ES-I3 (cell line): ENCODE results near the gene CBR3.
"Not testable (repeated sequence)": the region's sequence is repeated elsewhere in the genome, so short reads cannot be mapped to it uniquely, and the experiment has no call there.

ENCODE experiments used
- H3K36me3 ChIP-seq: 2 replicates; pipeline ENCODE4 v1.6.1; 2013; ENCODE audit warnings: mild to moderate bottlenecking, low read length, control low read depth, moderate library complexity; ENCODE audit not compliant: insufficient read depth
- H3K4me1 ChIP-seq: 2 replicates; pipeline ENCODE4 v1.6.1; 2013; ENCODE audit warnings: mild to moderate bottlenecking, control low read depth, low read length; ENCODE audit not compliant: insufficient read depth
- H3K9ac ChIP-seq: 2 replicates; pipeline ENCODE4 v1.6.1; 2013; ENCODE audit warnings: low read depth, mild to moderate bottlenecking, low read length, moderate library complexity
- H3K9me3 ChIP-seq: 2 replicates; pipeline ENCODE4 v1.6.1; 2013; ENCODE audit warnings: mild to moderate bottlenecking, low read length, moderate library complexity; ENCODE audit not compliant: control insufficient read depth, insufficient read depth

CBR3 gene

DNA sequence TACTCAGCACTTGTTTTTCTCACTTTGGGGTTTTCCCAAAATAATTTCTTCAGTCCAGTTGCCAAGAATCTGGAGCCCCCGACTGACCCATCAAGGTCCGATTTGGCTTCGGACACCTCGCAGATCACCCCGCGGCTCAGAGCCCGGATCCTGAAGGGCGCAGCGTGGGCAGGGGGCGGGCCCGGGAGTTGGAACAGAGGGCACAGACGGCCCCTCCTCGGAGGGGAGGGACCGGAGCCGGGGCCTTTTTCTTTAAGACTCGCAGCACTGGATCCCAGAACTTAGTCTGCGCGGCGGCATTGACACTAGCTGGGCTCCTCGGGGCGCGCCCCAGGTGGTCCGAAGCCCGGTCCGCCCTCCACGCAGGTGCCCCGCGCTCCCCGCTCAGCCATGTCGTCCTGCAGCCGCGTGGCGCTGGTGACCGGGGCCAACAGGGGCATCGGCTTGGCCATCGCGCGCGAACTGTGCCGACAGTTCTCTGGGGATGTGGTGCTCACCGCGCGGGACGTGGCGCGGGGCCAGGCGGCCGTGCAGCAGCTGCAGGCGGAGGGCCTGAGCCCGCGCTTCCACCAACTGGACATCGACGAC, at the start of gene CBR3:
TSS of gene CBR3 (plus strand) at position 277 of the 588 bp plus-strand sequence. CDS start at position 391, 114 bp downstream.
- Histone ChIP-seq H3K9ac (peak within 1 kb of the TSS; percentile 65), H3K4me1 (0 out of 2 replicates have a peak, but pooled peaks cover 7% of the 10 kb centered on the region), H3K9me3 (no peaks in the 10 kb centered on the region), H3K36me3 (no peaks in the 10 kb centered on the region)

- Histone ChIP-seq H3K4me1 (no peaks in the 10 kb centered on the region; the same call in 1 of the 2 replicates), H3K9ac (no peak overlapping the region), H3K36me3 (no peaks in the 10 kb centered on the region), H3K9me3 (peaks cover 1% of the 10 kb centered on the region; the same call in 1 of the 2 replicates)
Measured at GRCh38 chr21:36087362-36088138, 47.3 kb upstream of the CBR3 start.

GRCh38 chr21:36089946-36090345, 44.9 kb upstream of the CBR3 start:
- Histone ChIP-seq H3K36me3 (no peaks in the 10 kb centered on the region), H3K4me1 (no peaks in the 10 kb centered on the region; the same call in 1 of the 2 replicates), H3K9ac (no peak overlapping the region), H3K9me3 (peaks cover 20% of the 10 kb centered on the region)

GRCh38 chr21:36092681-36093080, 42.2 kb upstream of the CBR3 start:
- H3K9ac ChIP-seq, result no peak overlapping the region
- peaks cover 1% of the 10 kb centered on the region; the same call in 1 of the 2 replicates for H3K4me1 ChIP-seq
- H3K9me3 ChIP-seq, result peaks cover 20% of the 10 kb centered on the region
- H3K36me3 ChIP-seq, result no peaks in the 10 kb centered on the region

DNA sequence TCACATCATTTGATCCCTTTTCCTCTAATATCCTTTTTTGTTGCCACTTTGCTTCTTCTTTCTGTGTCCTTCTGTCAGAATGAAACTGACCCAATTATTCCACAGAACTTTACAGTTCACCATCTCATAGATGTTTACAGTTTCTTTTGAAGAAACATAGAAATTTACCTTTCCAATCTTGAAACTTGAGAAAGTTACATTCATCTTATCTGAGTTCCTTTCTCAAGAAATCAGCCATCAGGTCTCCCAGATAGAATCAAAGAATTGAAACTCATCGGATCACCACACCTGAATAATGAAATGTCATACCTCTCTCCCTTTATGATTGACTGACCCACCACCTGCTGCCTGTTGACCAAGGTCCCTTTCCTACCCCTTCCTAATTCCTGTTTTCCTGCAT, 41.4 kb upstream of the CBR3 start:
- Histone ChIP-seq H3K9me3 (peaks cover 20% of the 10 kb centered on the region), H3K9ac (no peak overlapping the region), H3K36me3 (no peaks in the 10 kb centered on the region), H3K4me1 (peaks cover 9% of the 10 kb centered on the region; the same call in 1 of the 2 replicates)

DNA sequence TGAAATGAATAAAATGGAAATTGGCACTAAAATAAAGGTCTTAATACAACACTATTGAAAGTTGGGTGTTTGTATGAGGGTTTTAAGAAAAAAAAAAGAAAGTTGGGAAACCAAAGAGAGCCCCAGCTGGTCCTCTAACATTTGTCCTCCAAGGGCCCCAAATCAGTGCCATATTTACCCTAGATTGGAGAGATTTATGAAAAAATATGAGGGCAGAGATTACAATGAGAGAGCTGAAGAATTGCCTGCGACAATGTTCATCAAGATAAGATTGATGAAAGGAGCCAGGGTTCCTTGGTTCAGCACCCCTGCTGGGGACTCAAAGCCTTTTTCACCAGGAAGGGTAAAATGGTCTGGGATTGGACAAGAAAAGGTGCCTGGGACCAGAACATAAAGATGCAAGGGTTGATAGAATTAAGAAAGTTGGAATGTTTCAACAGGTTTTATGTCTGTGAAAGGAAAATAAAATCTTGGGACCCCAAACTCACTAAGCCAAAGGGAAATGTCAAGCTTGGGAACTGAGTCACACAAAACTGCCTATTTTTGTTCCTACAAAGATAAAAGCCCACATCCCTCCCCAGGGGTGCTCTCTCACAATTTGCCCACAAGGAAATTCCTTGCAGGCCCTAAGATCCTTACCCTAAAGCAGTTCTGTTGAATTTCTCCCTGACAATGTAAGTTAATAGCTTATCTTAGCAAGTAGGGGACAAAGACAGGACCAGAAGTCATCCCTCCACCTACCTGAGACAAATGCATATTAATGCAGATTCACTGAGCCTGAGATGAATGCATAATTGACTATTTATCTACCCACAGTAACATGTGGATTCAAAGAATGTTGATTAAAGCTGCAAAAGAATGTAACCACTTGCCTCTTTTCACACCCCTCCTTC, 38.2 kb upstream of the CBR3 start:
- Histone ChIP-seq H3K4me1 (peaks cover 22% of the 10 kb centered on the region), H3K9ac (no peak overlapping the region), H3K36me3 (no peaks in the 10 kb centered on the region), H3K9me3 (peaks cover 20% of the 10 kb centered on the region)

- Histone ChIP-seq H3K4me1 (peaks cover 22% of the 10 kb centered on the region), H3K9ac (no peak overlapping the region; the same call in 1 of the 2 replicates), H3K9me3 (peaks cover 24% of the 10 kb centered on the region), H3K36me3 (no peaks in the 10 kb centered on the region)
Measured at GRCh38 chr21:36097427-36098181, 37.3 kb upstream of the CBR3 start.

- H3K9ac ChIP-seq, result no peak overlapping the region; the same call in 1 of the 2 replicates
- H3K9me3 ChIP-seq, result peaks cover 23% of the 10 kb centered on the region
- peaks cover 22% of the 10 kb centered on the region for H3K4me1 ChIP-seq
- H3K36me3 ChIP-seq, result no peaks in the 10 kb centered on the region
Measured at GRCh38 chr21:36098182-36098532, 36.7 kb upstream of the CBR3 start.

DNA sequence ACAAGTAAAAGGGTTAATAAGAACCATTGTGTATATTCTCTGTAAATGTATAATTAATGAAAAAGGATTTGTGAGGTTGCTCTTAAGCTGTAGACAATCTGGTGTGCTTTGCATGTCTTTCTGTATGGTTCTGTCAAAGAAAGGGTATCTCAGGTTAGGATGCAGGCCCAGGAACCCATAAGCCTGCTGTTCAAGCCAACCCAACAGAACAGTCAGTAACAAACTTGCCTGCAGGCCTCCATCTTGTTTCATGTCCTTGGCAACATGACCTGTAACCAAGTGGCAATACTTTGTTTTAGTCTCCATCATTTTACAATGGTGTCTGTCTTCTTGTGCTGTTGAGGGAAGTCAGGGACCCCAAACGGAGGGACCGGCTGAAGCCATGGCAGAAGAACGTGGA, 35.9 kb upstream of the CBR3 start:
- H3K4me1 ChIP-seq, result peaks cover 22% of the 10 kb centered on the region
- H3K9ac ChIP-seq, result peak overlapping the region; percentile 6; the same call in 1 of the 2 replicates
- peaks cover 21% of the 10 kb centered on the region for H3K9me3 ChIP-seq
- H3K36me3 ChIP-seq, result no peaks in the 10 kb centered on the region

DNA sequence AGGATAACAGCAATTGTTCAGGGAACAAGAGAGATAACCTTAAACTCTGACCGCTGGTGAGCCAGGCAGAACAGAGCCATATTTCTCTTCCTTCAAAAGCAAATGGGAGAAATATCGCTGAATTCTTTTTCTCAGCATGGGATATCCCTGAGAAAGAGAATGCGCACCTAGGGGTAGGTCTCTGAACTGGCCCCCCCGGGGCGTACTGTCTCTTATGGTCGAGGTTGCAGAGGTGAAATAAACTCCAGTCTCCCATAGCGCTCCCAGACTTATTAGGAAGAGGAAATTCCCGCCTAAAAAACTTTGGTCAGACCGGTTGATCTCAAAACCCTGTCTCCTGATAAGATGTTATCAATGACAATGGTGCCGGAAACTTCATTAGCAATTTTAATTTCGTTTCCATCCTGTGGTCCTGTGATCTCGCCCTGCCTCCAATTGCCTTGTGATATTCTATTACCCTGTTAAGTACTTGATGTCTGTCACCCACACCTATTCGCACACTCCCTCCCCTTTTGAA, 35.1 kb upstream of the CBR3 start:
- H3K4me1 ChIP-seq, result peaks cover 22% of the 10 kb centered on the region
- not testable (repeated sequence) for H3K36me3 ChIP-seq, H3K9ac ChIP-seq
- H3K9me3 ChIP-seq, result peaks cover 16% of the 10 kb centered on the region

- peaks cover 14% of the 10 kb centered on the region for H3K9me3 ChIP-seq
- peaks cover 22% of the 10 kb centered on the region for H3K4me1 ChIP-seq
- H3K36me3 ChIP-seq, result no peaks in the 10 kb centered on the region
- H3K9ac ChIP-seq, result peak overlapping the region; percentile 13; the same call in 1 of the 2 replicates
Measured at GRCh38 chr21:36100971-36101641, 33.8 kb upstream of the CBR3 start.

GRCh38 chr21:36103434-36103833, 31.4 kb upstream of the CBR3 start:
- H3K36me3 ChIP-seq, result no peaks in the 10 kb centered on the region
- H3K9me3 ChIP-seq, result peaks cover 14% of the 10 kb centered on the region

More at GRCh38 chr21:36103434-36103833, 31.4 kb upstream of the CBR3 start:
- Histone ChIP-seq H3K4me1 (peaks cover 14% of the 10 kb centered on the region), H3K9ac (no peak overlapping the region)
